Central memory CD8-positive, alpha-beta T cell (primary cell): ENCODE results near the gene LIMK1.
"Not testable (repeated sequence)": the region's sequence is repeated elsewhere in the genome, so short reads cannot be mapped to it uniquely, and the experiment has no call there.

Experiments used
- ATAC-seq: fragments of 150-1000 bp; cut with Tn5 transposase; replicated peaks from 2 replicates; pipeline ENCODE4 v1.10.0; 2022; ENCODE audit warnings: mild to moderate bottlenecking, moderate FRiP score, moderate number of reproducible peaks; ENCODE audit not compliant: poor library complexity, severe bottlenecking; ENCODE audit errors: extremely low read depth
- DNase-seq, 2 donors: peaks; one replicate each; pipeline ENCODE4 v3.0.0; 2021; ENCODE audit warnings: low spot score in 2 of 2
- H3K27ac Mint-ChIP-seq: one replicate; pipeline ENCODE4 v1.8.0; 2022; ENCODE audit warnings: low read depth, mild to moderate bottlenecking, moderate library complexity, mixed read lengths
- H3K27me3 Mint-ChIP-seq: one replicate; pipeline ENCODE4 v1.8.0; 2022; ENCODE audit warnings: mixed read lengths
- H3K36me3 Mint-ChIP-seq: one replicate; pipeline ENCODE4 v1.8.0; 2022; ENCODE audit warnings: mild to moderate bottlenecking, moderate library complexity, mixed read lengths; ENCODE audit not compliant: insufficient read depth
- H3K4me1 Mint-ChIP-seq: one replicate; pipeline ENCODE4 v1.8.0; 2022; ENCODE audit warnings: mixed read lengths
- H3K4me3 Mint-ChIP-seq: one replicate; pipeline ENCODE4 v1.8.0; 2022; ENCODE audit warnings: mild to moderate bottlenecking, moderate library complexity, mixed read lengths
- H3K9me3 Mint-ChIP-seq: one replicate; pipeline ENCODE4 v1.8.0; 2022; ENCODE audit warnings: mixed read lengths

LIMK1 gene

DNA sequence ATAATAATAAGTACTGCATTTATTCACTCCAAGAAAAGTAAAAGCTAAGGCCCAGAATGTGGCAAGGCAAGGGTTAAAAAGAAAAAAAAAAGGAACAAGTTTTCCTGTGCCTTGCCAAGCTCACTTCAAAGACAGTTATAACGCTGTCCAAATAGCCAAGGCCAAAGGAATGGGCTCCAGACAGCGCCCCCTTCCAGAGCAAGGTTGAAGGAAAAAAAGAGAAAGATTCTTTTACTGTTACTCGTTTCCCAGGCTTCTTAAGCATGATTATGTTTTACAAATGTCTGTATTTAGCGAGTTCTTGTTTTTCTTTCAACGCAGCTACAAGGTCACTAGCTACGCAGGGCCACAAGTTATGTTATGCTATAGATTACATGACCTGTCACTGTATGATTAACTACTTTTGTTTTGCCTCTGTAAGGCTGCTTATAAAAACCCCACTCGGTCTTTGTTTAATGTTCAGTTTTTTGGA is 81.4 kb downstream of the LIMK1 start:
- no peak overlapping the region for H3K4me3 Mint-ChIP-seq
- no peak overlapping the region for H3K27ac Mint-ChIP-seq
- H3K27me3 Mint-ChIP-seq, result no peaks in the 10 kb centered on the region
- DNase-seq (no peak), ATAC-seq (no peak)
- no peaks in the 10 kb centered on the region for H3K9me3 Mint-ChIP-seq
- no peaks in the 10 kb centered on the region for H3K36me3 Mint-ChIP-seq
- peaks cover 5% of the 10 kb centered on the region for H3K4me1 Mint-ChIP-seq

DNA sequence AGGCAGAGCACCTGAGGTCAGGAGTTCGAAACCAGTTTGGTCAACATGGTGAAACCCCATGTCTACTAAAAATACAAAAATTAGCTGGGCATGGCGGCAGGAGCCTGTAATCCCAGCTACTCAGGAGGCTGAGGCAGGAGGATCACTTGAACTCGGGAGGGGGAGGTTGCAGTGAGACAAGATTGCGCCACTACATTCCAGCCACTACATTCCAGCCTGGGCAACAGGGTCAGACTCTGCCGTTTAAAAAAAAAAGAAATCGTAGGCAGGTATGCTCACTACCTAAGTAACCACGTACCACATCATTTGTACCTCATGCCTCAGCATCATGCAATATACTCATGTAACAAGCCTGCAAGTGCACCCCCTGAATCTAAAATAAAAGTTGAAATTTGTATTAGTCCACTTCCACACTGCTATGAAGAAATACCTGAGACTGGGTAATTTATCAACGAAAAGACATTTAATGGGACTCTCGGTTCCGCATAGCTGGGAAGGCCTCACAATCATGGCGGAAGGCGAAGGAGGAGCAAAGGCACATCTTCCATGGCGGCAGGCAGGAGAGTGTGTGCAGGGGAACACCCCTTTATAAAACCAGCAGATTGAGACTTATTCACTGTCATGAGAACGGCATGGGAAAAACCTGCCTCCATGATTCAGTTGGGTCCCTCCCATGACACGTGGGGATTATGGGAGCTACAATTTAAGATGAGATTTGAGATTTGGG is 82.4 kb downstream of the LIMK1 start:
- no peaks in the 10 kb centered on the region for H3K9me3 Mint-ChIP-seq
- no peaks in the 10 kb centered on the region for H3K36me3 Mint-ChIP-seq
- H3K4me1 Mint-ChIP-seq, result peaks cover 5% of the 10 kb centered on the region
- ATAC-seq, result no peak
- no peak for DNase-seq
- no peak overlapping the region for H3K4me3 Mint-ChIP-seq
- H3K27me3 Mint-ChIP-seq, result no peaks in the 10 kb centered on the region
- H3K27ac Mint-ChIP-seq, result no peak overlapping the region

DNA sequence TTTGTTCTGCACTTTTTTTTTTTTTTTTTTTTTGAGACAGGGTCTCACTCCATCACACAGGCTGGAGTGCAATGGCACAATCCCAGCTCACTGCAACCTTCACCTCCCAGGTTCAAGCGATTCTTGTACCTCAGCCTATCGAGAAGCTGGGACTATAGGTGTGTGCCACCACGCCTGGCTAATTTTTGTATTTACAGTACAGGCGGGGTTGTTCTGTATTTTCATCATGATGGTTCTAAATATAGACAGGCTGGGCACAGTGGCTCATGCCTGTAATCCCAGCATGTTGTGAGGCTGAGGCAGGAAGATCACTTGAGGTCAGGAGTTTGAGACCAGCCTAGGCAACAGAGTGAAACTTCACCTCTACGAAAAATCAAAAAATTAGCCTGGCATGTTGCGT is 83.7 kb downstream of the LIMK1 start:
- not testable (repeated sequence) for H3K4me1 Mint-ChIP-seq, H3K9me3 Mint-ChIP-seq, H3K4me3 Mint-ChIP-seq

More for the DNA sequence above, 83.7 kb downstream of the LIMK1 start:
- not testable (repeated sequence) for DNase-seq, H3K27ac Mint-ChIP-seq, ATAC-seq, H3K27me3 Mint-ChIP-seq, H3K36me3 Mint-ChIP-seq
